Measurements from ENCODE around the gene COL7A1. TPM values are rescaled to one million over a fixed set of nuclear protein-coding genes. Genes with fewer than 3 reads are reported as not detected.

COL7A1 gene
- total RNA-seq, 1 donor from 2014 or later: 1.5 TPM

DNA sequence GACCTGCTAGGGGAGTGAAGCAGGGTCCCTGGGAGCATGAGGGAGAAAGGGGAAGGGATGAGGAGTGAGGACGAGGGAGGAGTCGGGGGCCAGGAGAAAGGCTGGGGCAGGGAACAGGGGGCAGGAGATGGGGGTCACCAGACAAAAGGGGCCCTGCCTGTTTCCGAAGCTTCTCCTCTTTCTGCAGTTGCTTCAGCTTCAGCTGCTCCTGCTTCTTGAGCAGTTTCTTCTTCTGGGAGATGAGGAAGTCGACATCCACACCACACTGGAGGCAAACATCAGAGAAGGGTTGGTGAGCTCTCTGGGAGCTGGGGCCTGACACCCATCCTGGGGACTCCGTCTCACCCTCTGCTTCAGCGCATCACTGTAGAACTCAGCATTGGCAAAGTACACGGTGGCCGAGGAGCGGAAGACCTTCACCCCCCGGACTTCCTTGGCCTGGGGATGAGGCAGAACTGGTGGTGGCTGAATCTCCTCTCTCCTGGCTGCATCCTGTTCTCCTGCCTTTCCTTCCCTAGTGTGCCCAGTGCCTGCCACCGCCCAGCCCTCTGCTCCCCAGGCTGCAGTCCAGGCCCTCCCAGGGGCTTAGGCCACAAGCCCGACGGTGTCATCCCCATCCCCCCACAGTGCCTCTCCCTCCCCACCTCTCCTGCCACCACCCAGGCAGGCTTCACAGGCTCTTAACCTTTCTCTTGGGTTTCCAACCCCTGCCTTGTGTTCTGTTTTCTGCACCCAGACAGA is 33.3 kb upstream of the COL7A1 start:
- ChIA-PET CTCF (no interaction called here), POLR2A (interaction anchor here (0.7 kb wide), 1 partner anchor 346 kb away, joined by 5 read pairs; no protein-coding TSS in a partner anchor)
- ATAC-seq (ENCODE audit: low read depth) (no peak), DNase-seq (no peak)
- peaks cover 11% of the 10 kb centered on the region for H3K36me3 Mint-ChIP-seq (ENCODE audit: low read depth)
- no peak overlapping the region for H3K4me3 Mint-ChIP-seq
- TF ChIP-seq, protein P1, sequence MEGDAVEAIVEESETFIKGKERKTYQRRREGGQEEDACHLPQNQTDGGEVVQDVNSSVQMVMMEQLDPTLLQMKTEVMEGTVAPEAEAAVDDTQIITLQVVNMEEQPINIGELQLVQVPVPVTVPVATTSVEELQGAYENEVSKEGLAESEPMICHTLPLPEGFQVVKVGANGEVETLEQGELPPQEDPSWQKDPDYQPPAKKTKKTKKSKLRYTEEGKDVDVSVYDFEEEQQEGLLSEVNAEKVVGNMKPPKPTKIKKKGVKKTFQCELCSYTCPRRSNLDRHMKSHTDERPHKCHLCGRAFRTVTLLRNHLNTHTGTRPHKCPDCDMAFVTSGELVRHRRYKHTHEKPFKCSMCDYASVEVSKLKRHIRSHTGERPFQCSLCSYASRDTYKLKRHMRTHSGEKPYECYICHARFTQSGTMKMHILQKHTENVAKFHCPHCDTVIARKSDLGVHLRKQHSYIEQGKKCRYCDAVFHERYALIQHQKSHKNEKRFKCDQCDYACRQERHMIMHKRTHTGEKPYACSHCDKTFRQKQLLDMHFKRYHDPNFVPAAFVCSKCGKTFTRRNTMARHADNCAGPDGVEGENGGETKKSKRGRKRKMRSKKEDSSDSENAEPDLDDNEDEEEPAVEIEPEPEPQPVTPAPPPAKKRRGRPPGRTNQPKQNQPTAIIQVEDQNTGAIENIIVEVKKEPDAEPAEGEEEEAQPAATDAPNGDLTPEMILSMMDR (IDR thresholded peaks at IDR 0.05): no peak
- H3K27me3 Mint-ChIP-seq: no peaks in the 10 kb centered on the region
- H3K4me1 Mint-ChIP-seq: no peaks in the 10 kb centered on the region
- H3K9me3 Mint-ChIP-seq: no peaks in the 10 kb centered on the region
- H3K27ac Mint-ChIP-seq: no peak overlapping the region
- intact Hi-C loops (cut with micrococcal nuclease): no loop called here

DNA sequence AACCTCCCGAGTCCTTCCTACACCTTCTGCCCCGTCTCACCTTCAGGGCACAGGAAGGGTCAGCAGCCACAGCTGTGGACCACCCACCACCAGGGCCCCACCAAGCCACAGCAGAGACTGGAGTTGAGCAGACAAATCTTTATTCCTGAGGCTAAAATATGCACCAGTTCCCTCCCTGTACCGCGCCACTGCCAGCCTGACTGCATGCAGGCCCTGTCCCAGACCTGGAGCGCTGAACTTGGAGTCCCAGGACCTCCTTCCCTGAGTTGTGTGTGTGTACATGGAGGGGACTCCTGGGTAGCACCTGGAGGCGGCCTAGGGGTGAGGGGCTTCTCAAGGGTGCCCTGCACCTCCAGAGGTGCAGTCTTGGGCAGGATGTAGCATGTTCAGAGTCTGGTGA is 30.5 kb upstream of the COL7A1 start:
- DNase-seq (no peak), ATAC-seq (ENCODE audit: low read depth) (no peak)
- TF ChIP-seq, protein P1 (IDR thresholded peaks at IDR 0.05): no peak
- CTCF ChIA-PET: no interaction called here
- Mint-ChIP-seq H3K27ac (no peak overlapping the region), H3K4me1 (no peaks in the 10 kb centered on the region), H3K4me3 (no peak overlapping the region), H3K9me3 (no peaks in the 10 kb centered on the region), H3K36me3 (ENCODE audit: low read depth) (peaks cover 9% of the 10 kb centered on the region), H3K27me3 (no peaks in the 10 kb centered on the region)
- POLR2A ChIA-PET: no interaction called here
- intact Hi-C loops (cut with micrococcal nuclease): no loop called here

DNA sequence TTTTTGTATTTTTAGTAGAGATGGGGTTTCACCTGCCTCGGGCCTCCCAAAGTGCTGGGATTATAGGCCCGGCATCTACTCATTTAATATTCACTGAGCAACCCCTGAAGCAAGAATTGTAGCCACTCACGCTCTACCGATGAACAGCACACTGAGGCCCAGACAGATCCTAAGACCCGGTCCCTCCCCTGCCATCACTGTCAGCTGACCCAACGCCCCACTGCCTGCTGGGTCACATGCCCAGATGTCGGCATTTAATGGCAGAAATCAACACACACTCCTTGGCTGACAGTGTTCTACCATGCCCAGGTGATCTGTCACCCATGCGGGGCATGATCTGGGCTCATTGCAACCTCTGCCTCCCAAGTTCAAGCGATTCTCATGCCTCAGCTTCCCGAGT is 29.6 kb upstream of the COL7A1 start:
- Mint-ChIP-seq H3K27me3 (no peaks in the 10 kb centered on the region), H3K9me3 (no peaks in the 10 kb centered on the region), H3K27ac (no peak overlapping the region), H3K4me1 (no peaks in the 10 kb centered on the region), H3K36me3 (ENCODE audit: low read depth) (peaks cover 9% of the 10 kb centered on the region), H3K4me3 (no peak overlapping the region)
- intact Hi-C loops (cut with micrococcal nuclease): no loop called here
- POLR2A ChIA-PET: no interaction called here
- TF ChIP-seq, protein P1 (IDR thresholded peaks at IDR 0.05): no peak
- DNase-seq: no peak
- CTCF ChIA-PET: no interaction called here
- ATAC-seq (ENCODE audit: low read depth): no peak

DNA sequence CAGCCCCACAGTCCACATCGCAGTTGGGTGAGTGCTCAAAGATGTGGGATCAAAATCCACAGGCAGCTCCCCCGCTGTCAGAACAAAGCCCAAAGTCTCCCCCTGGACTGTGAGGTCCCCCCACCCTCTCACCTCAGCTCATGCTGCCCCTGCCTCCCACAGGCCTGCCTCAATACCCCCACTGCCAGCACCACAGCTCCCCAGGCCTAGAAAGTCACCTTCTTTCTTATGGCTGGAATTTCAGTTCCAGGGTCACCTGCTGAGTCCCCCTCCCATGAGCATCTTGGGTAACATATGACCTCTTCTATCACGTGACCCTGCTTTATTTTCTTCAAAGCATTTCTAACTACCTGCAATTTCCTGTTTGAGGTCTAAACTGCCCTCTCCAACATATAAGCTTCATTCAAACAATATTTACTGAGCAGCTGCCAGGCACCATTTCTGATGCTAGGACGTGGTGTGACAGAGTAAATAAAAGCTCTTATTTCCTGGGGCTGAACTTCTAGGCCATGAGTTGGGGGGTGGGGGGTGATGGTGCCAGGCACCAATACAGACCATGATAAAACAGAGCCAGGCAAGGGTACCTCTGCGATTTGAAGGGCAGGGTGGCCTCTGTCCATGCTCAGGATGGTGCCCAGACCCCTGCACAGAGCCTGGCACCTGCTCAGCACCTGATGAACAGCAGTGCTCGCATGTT is 28.9 kb upstream of the COL7A1 start:
- TF ChIP-seq, protein P1 (IDR thresholded peaks at IDR 0.05): no peak
- Mint-ChIP-seq H3K4me1 (no peaks in the 10 kb centered on the region), H3K9me3 (no peaks in the 10 kb centered on the region), H3K27me3 (no peaks in the 10 kb centered on the region), H3K36me3 (ENCODE audit: low read depth) (peaks cover 9% of the 10 kb centered on the region), H3K4me3 (no peak overlapping the region), H3K27ac (no peak overlapping the region)
- DNase-seq (no peak), ATAC-seq (ENCODE audit: low read depth) (no peak)
- ChIA-PET POLR2A (interaction anchor here (0.6 kb wide), 1 partner anchor 152 kb away, joined by 7 read pairs; no protein-coding TSS in a partner anchor), CTCF (no interaction called here)
- intact Hi-C loops (cut with micrococcal nuclease): no loop called here

DNA sequence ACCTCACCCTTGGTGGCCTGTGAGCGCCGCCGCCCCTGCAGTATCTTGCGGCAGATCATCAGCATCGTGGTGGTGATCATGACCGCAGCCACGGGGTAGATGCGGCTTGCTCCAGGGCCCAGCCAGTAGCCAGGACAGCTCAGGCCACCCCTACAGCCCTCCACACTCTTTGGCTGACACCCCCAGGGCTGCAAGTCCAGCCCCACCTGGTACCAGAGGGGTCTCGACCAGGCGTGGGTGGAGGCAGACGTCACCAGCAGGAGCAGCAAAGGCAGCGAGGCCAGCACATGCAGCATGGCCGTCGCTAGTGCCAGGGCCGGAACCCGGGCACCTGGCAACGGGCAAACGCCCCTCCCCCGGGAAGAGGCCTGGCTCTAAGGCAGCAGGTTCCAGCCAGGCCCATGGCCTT is 26.3 kb upstream of the COL7A1 start, which contains the start of gene TMEM89:
TSS of gene TMEM89 (minus strand) at position 309 of the 409 bp plus-strand sequence. CDS start at position 296, 13 bp downstream.
- no peak within 1 kb of the TSS for H3K4me3 Mint-ChIP-seq
- CTCF ChIA-PET: no interaction called here
- TF ChIP-seq, protein P1 (IDR thresholded peaks at IDR 0.05): no peak
- intact Hi-C loops (cut with micrococcal nuclease): no loop called here
- ATAC-seq (ENCODE audit: low read depth): no peak
- peaks cover 6% of the 10 kb centered on the region for H3K9me3 Mint-ChIP-seq
- no peak within 1 kb of the TSS for H3K27ac Mint-ChIP-seq
- H3K36me3 Mint-ChIP-seq (ENCODE audit: low read depth): peaks cover 4% of the 10 kb centered on the region
- POLR2A ChIA-PET: no interaction called here
- DNase-seq: no peak
- H3K27me3 Mint-ChIP-seq: no peaks in the 10 kb centered on the region
- no peaks in the 10 kb centered on the region for H3K4me1 Mint-ChIP-seq
